HG02759 (cell line): Measurements from ENCODE around the gene ZNF638.
"Not testable (repeated sequence)": the region's sequence is repeated elsewhere in the genome, so short reads cannot be mapped to it uniquely, and the experiment has no call there.

ENCODE experiments used
- ATAC-seq: cut with Tn5 transposase; IDR thresholded peaks from one replicate; pipeline ENCODE4 v1.9.1; 2021; ENCODE audit warnings: mild to moderate bottlenecking, moderate library complexity; ENCODE audit not compliant: unreplicated experiment

ZNF638 gene

GRCh38 chr2:71331581-71332434 is at the start of gene ZNF638:
Gene ZNF638 (plus strand): TSS chr2:71331782. CDS start chr2:71348955, 17,173 bp downstream.
- ATAC-seq = peak; percentile 98

GRCh38 chr2:71281950-71282349 is 49.6 kb upstream of the ZNF638 start:
- ATAC-seq = no peak

GRCh38 chr2:71282493-71282892 is 49.1 kb upstream of the ZNF638 start:
- no peak for ATAC-seq

- ATAC-seq = no peak
Observed at GRCh38 chr2:71283131-71283530, 48.5 kb upstream of the ZNF638 start.

- ATAC-seq = no peak
Observed at GRCh38 chr2:71285706-71286105, 45.9 kb upstream of the ZNF638 start.

- no peak for ATAC-seq
Observed at GRCh38 chr2:71291398-71291797, 40.2 kb upstream of the ZNF638 start.

GRCh38 chr2:71292159-71292558 is 39.4 kb upstream of the ZNF638 start:
- ATAC-seq = no peak

- no peak for ATAC-seq
Observed at GRCh38 chr2:71298914-71299313, 32.7 kb upstream of the ZNF638 start.

- ATAC-seq = no peak
Observed at GRCh38 chr2:71299507-71299906, 32.1 kb upstream of the ZNF638 start.

GRCh38 chr2:71303849-71304248 is 27.7 kb upstream of the ZNF638 start:
- no peak for ATAC-seq

GRCh38 chr2:71306762-71307161 is 24.8 kb upstream of the ZNF638 start:
- no peak for ATAC-seq

GRCh38 chr2:71313016-71313766 is 18.4 kb upstream of the ZNF638 start:
- ATAC-seq = no peak

- no peak for ATAC-seq
Observed at GRCh38 chr2:71317060-71317459, 14.5 kb upstream of the ZNF638 start.

- ATAC-seq = not testable (repeated sequence)
Observed at GRCh38 chr2:71317900-71318299, 13.7 kb upstream of the ZNF638 start.

- no peak for ATAC-seq
Observed at GRCh38 chr2:71323386-71323785, 8.2 kb upstream of the ZNF638 start.

- ATAC-seq = no peak
Observed at GRCh38 chr2:71326968-71327367, 4.6 kb upstream of the ZNF638 start.

- ATAC-seq = no peak
Observed at GRCh38 chr2:71327916-71328315, 3.7 kb upstream of the ZNF638 start.

- ATAC-seq = no peak
Observed at GRCh38 chr2:71330155-71330554, 1.4 kb upstream of the ZNF638 start.

- ATAC-seq = no peak
Observed at GRCh38 chr2:71330585-71331330, 824 bp upstream of the ZNF638 start.

- ATAC-seq = peak; percentile 16
Observed at GRCh38 chr2:71331331-71331580, 326 bp upstream of the ZNF638 start.

GRCh38 chr2:71332435-71332796 is 834 bp downstream of the ZNF638 start:
- ATAC-seq = no peak

GRCh38 chr2:71333619-71334018 is 2.0 kb downstream of the ZNF638 start:
- no peak for ATAC-seq
